Measurements from ENCODE around the gene SEMA3A.

GRCh38 chr7:84002348-84002747 lies 192.2 kb downstream of the SEMA3A start:
- TF ChIP-seq CTCF (IDR thresholded peaks at IDR 0.05): no peak
- no peak for TF ChIP-seq POLR2AphosphoS5 (IDR thresholded peaks at IDR 0.05)
- no peak for TF ChIP-seq POLR2A (IDR thresholded peaks at IDR 0.05; ENCODE audit: low read depth)
- TF ChIP-seq EP300 (IDR thresholded peaks at IDR 0.05): no peak
